AG04450 (cell line): ENCODE measurements around the gene FECH. TPM values are rescaled to one million over a fixed set of nuclear protein-coding genes. Genes with fewer than 3 reads are reported as not detected.

ENCODE experiments used
- CTCF ChIA-PET: fragments of 300-600, 350-600 bp; formaldehyde crosslinking; extraction: SDS; loops from one replicate; lab custom pipeline; 2022; ENCODE audit warnings: antibody characterized with exemption, inconsistent platforms; lab: Charles Lee
- POLR2A ChIA-PET: fragments of 350-600 bp; formaldehyde crosslinking; extraction: SDS; loops from one replicate; lab custom pipeline; 2021; ENCODE audit warnings: antibody characterized with exemption, inconsistent platforms; lab: Yijun Ruan, JAX
- DNase-seq: peaks from one replicate; pipeline ENCODE4 v3.0.0-alpha.2; 2011; ENCODE audit warnings: low read depth, low spot score
- H3K27ac ChIP-seq: one replicate; pipeline ENCODE4 v1.5.1; 2012; ENCODE audit warnings: low read depth, low read length, control low read depth
- H3K27me3 ChIP-seq: one replicate; pipeline ENCODE4 v1.6.0; 2012; ENCODE audit warnings: low read length; ENCODE audit not compliant: control insufficient read depth, insufficient read depth
- H3K4me3 ChIP-seq: 2 replicates; pipeline ENCODE4 v1.5.1; 2011; ENCODE audit warnings: mild to moderate bottlenecking, low read depth, low read length, control low read depth
- H3K9me3 ChIP-seq: 2 replicates; pipeline ENCODE4 v1.5.1; 2012; ENCODE audit warnings: low read length; ENCODE audit not compliant: control insufficient read depth, insufficient read depth
- polyA plus RNA-seq: library from polyadenylated mRNA; depleted of rRNA; stranded (reverse); fragments of >200 nt; gene quantifications from 2 replicates; pipeline ENCODE4 v1.2.3, GENCODE V29; 2011
- TF ChIP-seq, protein P1 (sequence below): IDR thresholded peaks from 2 replicates; pipeline ENCODE4 v1.5.1; 2011; ENCODE audit warnings: low read depth, low read length, control low read depth, inconsistent platforms

FECH gene
- polyA plus RNA-seq, 1 experiment = 65.3 TPM

- Histone ChIP-seq H3K9me3 (no peaks in the 10 kb centered on the region), H3K27me3 (no peaks in the 10 kb centered on the region), H3K27ac (no peak overlapping the region), H3K4me3 (no peak overlapping the region)
- TF ChIP-seq, protein P1, sequence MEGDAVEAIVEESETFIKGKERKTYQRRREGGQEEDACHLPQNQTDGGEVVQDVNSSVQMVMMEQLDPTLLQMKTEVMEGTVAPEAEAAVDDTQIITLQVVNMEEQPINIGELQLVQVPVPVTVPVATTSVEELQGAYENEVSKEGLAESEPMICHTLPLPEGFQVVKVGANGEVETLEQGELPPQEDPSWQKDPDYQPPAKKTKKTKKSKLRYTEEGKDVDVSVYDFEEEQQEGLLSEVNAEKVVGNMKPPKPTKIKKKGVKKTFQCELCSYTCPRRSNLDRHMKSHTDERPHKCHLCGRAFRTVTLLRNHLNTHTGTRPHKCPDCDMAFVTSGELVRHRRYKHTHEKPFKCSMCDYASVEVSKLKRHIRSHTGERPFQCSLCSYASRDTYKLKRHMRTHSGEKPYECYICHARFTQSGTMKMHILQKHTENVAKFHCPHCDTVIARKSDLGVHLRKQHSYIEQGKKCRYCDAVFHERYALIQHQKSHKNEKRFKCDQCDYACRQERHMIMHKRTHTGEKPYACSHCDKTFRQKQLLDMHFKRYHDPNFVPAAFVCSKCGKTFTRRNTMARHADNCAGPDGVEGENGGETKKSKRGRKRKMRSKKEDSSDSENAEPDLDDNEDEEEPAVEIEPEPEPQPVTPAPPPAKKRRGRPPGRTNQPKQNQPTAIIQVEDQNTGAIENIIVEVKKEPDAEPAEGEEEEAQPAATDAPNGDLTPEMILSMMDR = no peak
- ChIA-PET POLR2A (no interaction called here), CTCF (no interaction called here)
- no peak for DNase-seq
Measured at GRCh38 chr18:57574866-57575265, 11.6 kb downstream of the FECH start.

GRCh38 chr18:57570162-57570561 lies 16.3 kb downstream of the FECH start:
- POLR2A ChIA-PET = no interaction called here
- no peak for DNase-seq
- H3K27me3 ChIP-seq = no peaks in the 10 kb centered on the region
- no peaks in the 10 kb centered on the region for H3K9me3 ChIP-seq
- TF ChIP-seq, protein P1 = no peak
- no peak overlapping the region for H3K4me3 ChIP-seq
- CTCF ChIA-PET = interaction anchor here (1.2 to 1.7 kb wide), 3 partner anchors 8 to 16 kb away, joined by 3 to 5 read pairs (median 3); no protein-coding TSS in a partner anchor
- no peak overlapping the region for H3K27ac ChIP-seq

GRCh38 chr18:57569133-57569532 lies 17.4 kb downstream of the FECH start:
- no peaks in the 10 kb centered on the region for H3K9me3 ChIP-seq
- H3K27me3 ChIP-seq = no peaks in the 10 kb centered on the region
- H3K4me3 ChIP-seq = no peak overlapping the region
- CTCF ChIA-PET = no interaction called here
- POLR2A ChIA-PET = no interaction called here
- TF ChIP-seq, protein P1 = no peak
- no peak for DNase-seq
- H3K27ac ChIP-seq = no peak overlapping the region

GRCh38 chr18:57561728-57562423 lies 24.6 kb downstream of the FECH start:
- POLR2A ChIA-PET = interaction anchor here (0.6 kb wide), 1 partner anchor 19 kb away, joined by 3 read pairs; no protein-coding TSS in a partner anchor
- TF ChIP-seq, protein P1 = peak; percentile 75

DNA sequence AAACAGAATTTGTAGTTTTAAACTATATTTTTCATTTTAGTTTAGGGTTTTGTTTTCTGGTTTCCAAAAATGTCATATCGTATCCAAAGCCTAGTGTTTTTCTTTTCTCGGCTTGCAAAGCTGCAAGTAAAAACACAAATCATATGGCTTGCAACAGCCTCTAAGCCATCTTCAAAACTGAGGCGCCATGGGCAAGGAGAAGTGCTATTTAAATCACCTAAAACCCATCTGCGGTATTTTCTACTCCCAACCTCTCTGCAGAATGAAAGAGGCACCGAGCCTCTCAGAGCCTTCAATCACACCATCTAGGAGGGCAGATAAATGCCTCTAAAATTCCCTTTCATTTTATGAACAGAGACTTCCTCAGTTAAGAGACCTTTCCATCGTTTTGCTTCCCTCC lies 25.2 kb downstream of the FECH start:
- TF ChIP-seq, protein P1 = no peak
- H3K4me3 ChIP-seq = no peak overlapping the region
- H3K27ac ChIP-seq = no peak overlapping the region
- ChIA-PET CTCF (interaction anchor here (0.6 to 6.2 kb wide), 24 partner anchors 9 to 879 kb away, joined by 3 to 54 read pairs (median 4); no protein-coding TSS in a partner anchor), POLR2A (interaction anchor here (0.6 kb wide), 1 partner anchor 9 kb away, joined by 3 read pairs; no protein-coding TSS in a partner anchor)
- no peak for DNase-seq
- H3K9me3 ChIP-seq = no peaks in the 10 kb centered on the region
- H3K27me3 ChIP-seq = no peaks in the 10 kb centered on the region

More at GRCh38 chr18:57561728-57562423, 24.6 kb downstream of the FECH start:
- Histone ChIP-seq H3K27ac (no peak overlapping the region), H3K27me3 (no peaks in the 10 kb centered on the region), H3K4me3 (no peak overlapping the region), H3K9me3 (no peaks in the 10 kb centered on the region)
- CTCF ChIA-PET = interaction anchor here (0.6 to 6.2 kb wide), 32 partner anchors 8 to 879 kb away, joined by 3 to 54 read pairs (median 4); no protein-coding TSS in a partner anchor
- no peak for DNase-seq
